GM12878 (cell line): ENCODE measurements around the gene SRRM3. TPM values are rescaled to one million over a fixed set of nuclear protein-coding genes. Genes with fewer than 3 reads are reported as not detected.

Experiments used
- ATAC-seq: fragments of 200-7000 bp; cut with Tn5 transposase; 3 replicates; pipeline ENCODE4 v1.9.1; 2020; ENCODE audit warnings: mild to moderate bottlenecking, moderate library complexity
- BruUV-seq: library from RNA; stranded (reverse); fragments of 400-500 nt; replicated peaks from 2 replicates; lab custom pipeline; 2021; lab: Mats Ljungman, UMichigan
- CTCF ChIA-PET: fragments of 300-600 bp; sonication (Branson Sonifier 250); formaldehyde crosslinking; extraction: SDS; loops from one replicate; lab custom pipeline; 2021; ENCODE audit warnings: inconsistent platforms; lab: Yijun Ruan, JAX
- POLR2A ChIA-PET: fragments of 350-600 bp; formaldehyde crosslinking; extraction: SDS; loops from one replicate; lab custom pipeline; 2021; ENCODE audit warnings: inconsistent platforms; lab: Charles Lee
- RAD21 ChIA-PET: fragments of 300-600 bp; sonication (Branson Sonifier 250); formaldehyde crosslinking; loops from one replicate; lab custom pipeline; 2023; ENCODE audit warnings: antibody characterized with exemption; ENCODE audit not compliant: unreplicated experiment; lab: Charles Lee
- SMC1A ChIA-PET: fragments of 300-600 bp; sonication (Branson Sonifier 250); formaldehyde crosslinking; loops from one replicate; lab custom pipeline; 2023; ENCODE audit not compliant: unreplicated experiment, uncharacterized antibody; lab: Charles Lee
- DNase-seq: peaks from one replicate; pipeline ENCODE4 v3.0.0-alpha.2; 2011; ENCODE audit warnings: low read depth, low spot score
- FAIRE-seq: peaks from 3 replicates; lab custom pipeline; 2011; peaks lifted over from hg19 to GRCh38; lab: Jason Lieb, UNC
- H2AFZ ChIP-seq: 2 replicates; pipeline ENCODE4 v1.6.0; 2011; ENCODE audit warnings: low read depth, low read length, control low read depth; ENCODE audit not compliant: control insufficient read depth
- H3K27ac ChIP-seq: 2 replicates; pipeline ENCODE4 v1.5.1; 2011; ENCODE audit warnings: control low read depth; ENCODE audit not compliant: control insufficient read depth, insufficient read depth
- H3K27me3 ChIP-seq, 2 experiments: replicated peaks in 1 of 2; 2 replicates each; pipeline versions ENCODE4 v1.6.0 to v1.6.1; 2011; ENCODE audit warnings: low read length in 1 of 2; ENCODE audit not compliant: control insufficient read depth in 2 of 2, insufficient read depth in 2 of 2
- H3K36me3 ChIP-seq, 2 experiments: 2 replicates each; pipeline ENCODE4 v1.5.1; 2011; ENCODE audit warnings: low read length in 1 of 2; ENCODE audit not compliant: control insufficient read depth in 2 of 2, insufficient read depth in 2 of 2
- H3K4me1 ChIP-seq: 2 replicates; pipeline ENCODE4 v1.6.1; 2011; ENCODE audit warnings: mild to moderate bottlenecking, low read length, moderate library complexity, mixed read lengths; ENCODE audit not compliant: control insufficient read depth, insufficient read depth
- H3K4me2 ChIP-seq: 2 replicates; pipeline ENCODE4 v1.6.0; 2011; ENCODE audit warnings: control low read depth; ENCODE audit not compliant: control insufficient read depth, insufficient read depth
- H3K4me3 ChIP-seq: fragments of 200-600 bp; sonication (generic); 2 replicates; pipeline ENCODE4 v1.5.1; 2016
- H3K79me2 ChIP-seq: 2 replicates; pipeline ENCODE4 v1.6.0; 2011; ENCODE audit warnings: low read length; ENCODE audit not compliant: control insufficient read depth, insufficient read depth
- H3K9ac ChIP-seq: 2 replicates; pipeline ENCODE4 v1.8.0; 2011; ENCODE audit warnings: low read length, control low read depth, mixed read lengths; ENCODE audit not compliant: control insufficient read depth, insufficient read depth
- H3K9me3 ChIP-seq: replicated peaks from 3 replicates; pipeline ENCODE4 v1.5.1; 2011; ENCODE audit warnings: mild to moderate bottlenecking, low read length; ENCODE audit not compliant: control insufficient read depth, insufficient read depth
- H4K20me1 ChIP-seq: 2 replicates; pipeline ENCODE4 v1.6.0; 2011; ENCODE audit not compliant: control insufficient read depth, insufficient read depth
- CREM ChIP-seq: IDR thresholded peaks from 2 replicates; pipeline ENCODE4 v1.6.1; 2014; ENCODE audit warnings: antibody characterized with exemption, low read depth
- NR2C2 ChIP-seq: IDR thresholded peaks from 2 replicates; pipeline ENCODE4 v1.6.1; 2011; ENCODE audit warnings: borderline replicate concordance, low read depth; ENCODE audit not compliant: control insufficient read depth, insufficient read length
- RAD21 ChIP-seq: IDR thresholded peaks from 2 replicates; pipeline ENCODE4 v1.6.1; 2011; ENCODE audit warnings: mild to moderate bottlenecking, low read depth, low read length, moderate library complexity; ENCODE audit not compliant: insufficient read depth
- ZBED1 ChIP-seq: IDR thresholded peaks from 2 replicates; pipeline ENCODE4 v1.6.1; 2016; ENCODE audit warnings: borderline replicate concordance
- ZNF384 ChIP-seq: IDR thresholded peaks from 2 replicates; pipeline ENCODE4 v1.6.1; 2012; ENCODE audit warnings: low read depth, mild to moderate bottlenecking, low read length, improper control_type of control experiment, borderline replicate concordance
- WGBS: methylation state at CpG from one replicate; pipeline ENCODE4 v1.1.6; 2016; ENCODE audit warnings: low lambda C conversion rate; ENCODE audit not compliant: insufficient replicate concordance, insufficient coverage; ENCODE audit errors: missing lambda C conversion rate; 5-methylcytosine and 5-hydroxymethylcytosine counted together
- in situ Hi-C: fragments of 300-500 bp; cut with MboI; formaldehyde crosslinking; loops from 9 replicates; pipeline ENCODE4 v1.14.3; 2018; ENCODE audit warnings: mixed read lengths
- intact Hi-C: fragments of 100-400 bp; cut with micrococcal nuclease; formaldehyde crosslinking; loops from one replicate; pipeline ENCODE4 v1.14.2; 2022; ENCODE audit not compliant: unreplicated experiment
- polyA plus RNA-seq, 11 experiments: library from polyadenylated mRNA; depleted of rRNA in 4 of 11; unstranded in 6 of 11; stranded (reverse) in 5 of 11; fragments of >200 nt; fragmentation: Nextera tagmentation in 4 of 11; fragmentation: Illumina TruSeq in 1 of 11; extraction: Ambion mirVana in 4 of 11; extraction: Trizol in 1 of 11; gene quantifications; 1 replicate in 1 of 11; 2 replicates in 10 of 11; pipeline versions ENCODE4 v1.2.1 to v1.2.3, GENCODE V29; 2011 to 2016; ENCODE audit warnings: inconsistent platforms in 2 of 11, missing spikeins in 2 of 11, low read depth in 1 of 11
- total RNA-seq, 4 experiments: library from RNA; depleted of rRNA in 3 of 4; stranded (reverse); fragments of >200 nt in 3 of 4; fragmentation: Illumina TruSeq in 1 of 4; extraction: Trizol in 1 of 4; gene quantifications; 2 replicates each; pipeline versions ENCODE4 v1.2.1 to v1.2.3, GENCODE V29; 2013 to 2021
- TF ChIP-seq, protein P1 (sequence below): IDR thresholded peaks from 2 replicates; pipeline ENCODE4 v1.6.1; 2012; ENCODE audit warnings: low read depth, low read length, improper control_type of control experiment

SRRM3 gene
- total and polyA plus RNA-seq, 10 of the 15 experiments (the other 5 are each of a cell fraction or from before 2014, with no cell fraction given): 0.03 to 0.15 (median 0.05) TPM; not detected in 6

DNA sequence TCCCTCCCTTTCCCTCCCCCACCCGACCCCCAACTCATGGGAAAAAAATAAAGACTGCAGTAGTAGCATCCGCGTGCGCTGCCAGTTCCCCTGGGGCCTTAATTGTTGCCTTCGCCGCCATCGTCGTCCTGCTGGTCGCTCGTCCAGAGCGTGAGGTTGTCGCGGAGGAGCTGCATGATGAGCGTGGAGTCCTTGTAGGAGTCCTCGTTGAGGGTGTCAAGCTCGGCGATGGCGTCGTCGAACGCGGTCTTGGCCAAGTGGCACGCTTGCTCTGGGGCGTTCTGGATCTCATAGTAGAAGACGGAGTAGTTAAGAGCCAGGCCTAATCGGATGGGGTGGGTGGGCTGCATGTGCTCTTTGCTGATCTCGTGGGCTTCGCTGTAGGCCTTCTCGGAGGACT, 127.8 kb downstream of the SRRM3 start:
- RAD21 ChIA-PET: interaction anchor here (0.5 kb wide), 1 partner anchor 145 kb away, joined by 3 read pairs; no protein-coding TSS in a partner anchor
- DNase-seq (no peak), ATAC-seq (no peak), FAIRE-seq (no peak)
- POLR2A ChIA-PET: interaction anchor here (0.6 kb wide), 1 partner anchor 291 kb away, joined by 5 read pairs; no protein-coding TSS in a partner anchor
- Histone ChIP-seq H4K20me1 (peaks cover 12% of the 10 kb centered on the region), H2AFZ (no peak overlapping the region), H3K9ac (no peak overlapping the region), H3K4me2 (no peak overlapping the region), H3K79me2 (peaks cover 33% of the 10 kb centered on the region), H3K4me1 (no peaks in the 10 kb centered on the region), H3K27ac (no peak overlapping the region), H3K9me3 (no peaks in the 10 kb centered on the region), H3K36me3 (peaks cover 15 to 36% of the 10 kb centered on the region in 2 experiments), H3K27me3 (no peaks in the 10 kb centered on the region), H3K4me3 (no peak overlapping the region)
- in situ Hi-C loops: no loop called here
- TF ChIP-seq, protein P1, sequence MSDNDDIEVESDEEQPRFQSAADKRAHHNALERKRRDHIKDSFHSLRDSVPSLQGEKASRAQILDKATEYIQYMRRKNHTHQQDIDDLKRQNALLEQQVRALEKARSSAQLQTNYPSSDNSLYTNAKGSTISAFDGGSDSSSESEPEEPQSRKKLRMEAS: no peak
- no peak for TF ChIP-seq RAD21
- TF ChIP-seq ZNF384: no peak
- no peak for TF ChIP-seq ZBED1
- TF ChIP-seq CREM: no peak
- CTCF ChIA-PET: no interaction called here
- SMC1A ChIA-PET: no interaction called here
- no TSS peak for BruUV-seq
- intact Hi-C loops: no loop called here
- WGBS: 96% methylated on average over 28 of the region's 29 CpGs

DNA sequence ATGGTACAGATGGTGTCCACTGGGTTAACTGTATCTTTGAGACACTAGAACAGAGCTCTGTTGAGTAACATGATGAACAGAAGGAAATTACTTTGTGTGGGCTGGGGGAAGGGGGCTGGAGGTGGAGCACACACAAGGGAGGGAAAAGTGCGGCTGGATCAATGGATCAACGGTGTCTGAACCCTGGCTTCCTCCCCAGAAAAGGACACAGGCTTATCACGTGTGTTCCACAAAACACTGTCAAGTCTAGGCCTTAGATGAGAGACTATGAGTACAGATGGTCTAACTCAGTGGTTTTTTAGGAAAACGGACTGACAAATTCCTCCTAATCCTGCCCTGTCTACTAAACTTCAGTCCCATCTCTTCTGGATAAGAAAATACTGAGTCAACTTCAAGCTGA, 128.6 kb downstream of the SRRM3 start:
- Histone ChIP-seq H3K27me3 (no peaks in the 10 kb centered on the region), H4K20me1 (peaks cover 12% of the 10 kb centered on the region), H3K9ac (no peak overlapping the region), H3K4me2 (no peak overlapping the region), H3K9me3 (no peaks in the 10 kb centered on the region), H3K36me3 (peaks cover 15 to 33% of the 10 kb centered on the region in 2 experiments), H3K79me2 (peaks cover 36% of the 10 kb centered on the region), H3K4me3 (no peak overlapping the region), H3K4me1 (no peaks in the 10 kb centered on the region), H3K27ac (no peak overlapping the region), H2AFZ (no peak overlapping the region)
- ATAC-seq (no peak), FAIRE-seq (no peak), DNase-seq (no peak)
- TF ChIP-seq NR2C2: no peak
- intact Hi-C loops: no loop called here
- RAD21 ChIA-PET: interaction anchor here (0.5 kb wide), 1 partner anchor 146 kb away, joined by 3 read pairs; no protein-coding TSS in a partner anchor
- POLR2A ChIA-PET: interaction anchor here (1.1 kb wide), 1 partner anchor 11 kb away, joined by 3 read pairs; no protein-coding TSS in a partner anchor
- CTCF ChIA-PET: no interaction called here
- in situ Hi-C loops: no loop called here
- no TSS peak for BruUV-seq
- SMC1A ChIA-PET: no interaction called here
- WGBS: 98% methylated on average over 4 of the region's 4 CpGs
